ENCODE results near the gene MFF. TPM values are rescaled to one million over a fixed set of nuclear protein-coding genes. Genes with fewer than 3 reads are reported as not detected.

MFF gene
- total RNA-seq, 4 donors from 2014 or later = 15.1 to 99.1 (median 88.3) TPM

DNA sequence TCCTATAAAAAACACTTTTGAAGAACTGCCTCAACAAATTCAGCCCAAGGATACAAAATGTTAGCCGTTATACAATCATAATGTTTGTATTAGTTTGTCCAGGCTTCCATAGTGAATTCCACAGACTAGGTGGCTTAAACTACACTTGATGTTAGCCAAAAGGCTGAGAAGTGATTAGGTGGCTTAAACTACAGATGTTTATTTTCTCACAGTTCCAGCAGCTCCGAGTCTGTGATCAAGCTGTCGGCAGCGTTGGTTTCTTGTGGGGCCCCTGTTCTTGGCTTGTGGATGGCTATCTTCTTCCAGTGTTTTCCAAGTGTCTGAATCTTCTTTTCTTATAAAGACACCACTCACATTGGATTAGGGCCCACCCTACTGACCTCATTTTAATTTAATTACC is 31.5 kb upstream of the MFF start:
- H3K4me3 ChIP-seq = no peak overlapping the region
- no peaks in the 10 kb centered on the region for H3K27me3 ChIP-seq
- no peak for DNase-seq
- no peak for TF ChIP-seq POLR2A (IDR thresholded peaks at IDR 0.05)
- TF ChIP-seq, protein P1, sequence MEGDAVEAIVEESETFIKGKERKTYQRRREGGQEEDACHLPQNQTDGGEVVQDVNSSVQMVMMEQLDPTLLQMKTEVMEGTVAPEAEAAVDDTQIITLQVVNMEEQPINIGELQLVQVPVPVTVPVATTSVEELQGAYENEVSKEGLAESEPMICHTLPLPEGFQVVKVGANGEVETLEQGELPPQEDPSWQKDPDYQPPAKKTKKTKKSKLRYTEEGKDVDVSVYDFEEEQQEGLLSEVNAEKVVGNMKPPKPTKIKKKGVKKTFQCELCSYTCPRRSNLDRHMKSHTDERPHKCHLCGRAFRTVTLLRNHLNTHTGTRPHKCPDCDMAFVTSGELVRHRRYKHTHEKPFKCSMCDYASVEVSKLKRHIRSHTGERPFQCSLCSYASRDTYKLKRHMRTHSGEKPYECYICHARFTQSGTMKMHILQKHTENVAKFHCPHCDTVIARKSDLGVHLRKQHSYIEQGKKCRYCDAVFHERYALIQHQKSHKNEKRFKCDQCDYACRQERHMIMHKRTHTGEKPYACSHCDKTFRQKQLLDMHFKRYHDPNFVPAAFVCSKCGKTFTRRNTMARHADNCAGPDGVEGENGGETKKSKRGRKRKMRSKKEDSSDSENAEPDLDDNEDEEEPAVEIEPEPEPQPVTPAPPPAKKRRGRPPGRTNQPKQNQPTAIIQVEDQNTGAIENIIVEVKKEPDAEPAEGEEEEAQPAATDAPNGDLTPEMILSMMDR (IDR thresholded peaks at IDR 0.05) = no peak
- H3K4me1 ChIP-seq = no peaks in the 10 kb centered on the region
- no peaks in the 10 kb centered on the region for H3K9me3 ChIP-seq
- H3K27ac ChIP-seq = no peak overlapping the region
- intact Hi-C loops (cut with DNase I; ENCODE audit: low total_unique reads) = no loop called here
- H3K36me3 ChIP-seq = no peaks in the 10 kb centered on the region

GRCh38 chr2:227295806-227296205 is 29.2 kb upstream of the MFF start:
- Histone ChIP-seq H3K36me3 (no peaks in the 10 kb centered on the region), H3K4me1 (no peaks in the 10 kb centered on the region), H3K27me3 (no peaks in the 10 kb centered on the region), H3K9me3 (no peaks in the 10 kb centered on the region), H3K4me3 (no peak overlapping the region), H3K27ac (no peak overlapping the region)
- TF ChIP-seq, protein P1 (IDR thresholded peaks at IDR 0.05) = no peak
- TF ChIP-seq POLR2A (IDR thresholded peaks at IDR 0.05) = no peak
- no peak for DNase-seq
- intact Hi-C loops (cut with DNase I; ENCODE audit: low total_unique reads) = no loop called here

DNA sequence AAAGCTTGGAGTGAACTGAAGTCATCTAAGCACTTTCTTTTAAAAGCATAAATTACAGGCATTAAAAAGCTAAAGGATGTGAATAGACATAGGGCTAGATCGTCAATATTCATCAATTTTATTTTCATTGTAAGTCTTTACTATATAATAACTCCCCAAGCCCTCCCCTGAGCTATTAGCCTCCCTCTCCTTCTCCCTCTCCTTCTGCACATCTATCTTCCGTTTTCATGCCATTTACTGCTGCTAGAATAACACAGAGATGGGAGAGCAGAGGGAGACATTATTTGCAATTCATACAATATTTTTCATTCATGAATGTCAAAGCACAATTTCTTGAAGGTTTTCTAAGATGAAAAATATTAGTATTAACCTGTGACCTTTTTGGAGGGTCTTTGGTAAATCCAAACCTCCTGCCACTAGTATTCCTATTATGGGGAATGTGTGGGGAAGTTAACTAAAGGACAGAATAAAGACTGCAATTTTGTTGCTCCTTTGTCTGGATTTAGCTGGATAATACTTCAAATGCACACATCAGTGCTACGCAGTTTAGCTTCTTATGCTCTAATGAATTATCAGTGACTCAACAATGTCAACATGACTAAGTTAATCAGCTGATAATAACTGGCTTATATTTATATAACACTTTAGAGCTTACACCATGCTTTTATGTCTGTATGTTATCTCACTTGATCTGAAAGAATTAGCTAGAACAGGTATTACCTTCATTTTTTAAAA is 28.2 kb upstream of the MFF start:
- Histone ChIP-seq H3K9me3 (no peaks in the 10 kb centered on the region), H3K27ac (no peak overlapping the region), H3K4me1 (no peaks in the 10 kb centered on the region), H3K36me3 (no peaks in the 10 kb centered on the region), H3K27me3 (no peaks in the 10 kb centered on the region), H3K4me3 (no peak overlapping the region)
- intact Hi-C loops (cut with DNase I; ENCODE audit: low total_unique reads) = no loop called here
- DNase-seq = no peak
- TF ChIP-seq POLR2A (IDR thresholded peaks at IDR 0.05) = no peak
- TF ChIP-seq, protein P1 (IDR thresholded peaks at IDR 0.05) = no peak

DNA sequence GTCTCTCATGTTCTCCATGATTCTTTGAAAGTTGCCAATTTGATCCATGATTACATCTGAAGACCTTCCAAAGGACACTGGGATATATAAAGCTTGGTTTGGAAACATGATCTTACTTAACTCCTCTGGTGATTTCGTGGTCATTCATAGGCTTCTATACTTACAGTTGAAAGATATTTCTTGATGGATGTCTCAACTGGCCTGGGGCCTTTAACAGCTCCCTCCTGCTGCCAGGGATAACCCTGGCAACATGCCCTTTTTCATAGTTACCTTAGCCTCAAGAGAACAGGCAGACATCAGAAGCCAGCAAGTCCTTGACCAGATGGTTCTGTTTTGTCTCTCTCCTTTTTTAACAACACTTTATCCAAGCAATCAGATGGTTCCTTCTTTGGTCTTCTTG is 23.5 kb upstream of the MFF start:
- DNase-seq = no peak
- Histone ChIP-seq H3K9me3 (no peaks in the 10 kb centered on the region), H3K27ac (no peak overlapping the region), H3K27me3 (no peaks in the 10 kb centered on the region), H3K4me3 (no peak overlapping the region), H3K36me3 (no peaks in the 10 kb centered on the region), H3K4me1 (no peaks in the 10 kb centered on the region)
- TF ChIP-seq POLR2A (IDR thresholded peaks at IDR 0.05) = no peak
- TF ChIP-seq, protein P1 (IDR thresholded peaks at IDR 0.05) = no peak
- intact Hi-C loops (cut with DNase I; ENCODE audit: low total_unique reads) = no loop called here

DNA sequence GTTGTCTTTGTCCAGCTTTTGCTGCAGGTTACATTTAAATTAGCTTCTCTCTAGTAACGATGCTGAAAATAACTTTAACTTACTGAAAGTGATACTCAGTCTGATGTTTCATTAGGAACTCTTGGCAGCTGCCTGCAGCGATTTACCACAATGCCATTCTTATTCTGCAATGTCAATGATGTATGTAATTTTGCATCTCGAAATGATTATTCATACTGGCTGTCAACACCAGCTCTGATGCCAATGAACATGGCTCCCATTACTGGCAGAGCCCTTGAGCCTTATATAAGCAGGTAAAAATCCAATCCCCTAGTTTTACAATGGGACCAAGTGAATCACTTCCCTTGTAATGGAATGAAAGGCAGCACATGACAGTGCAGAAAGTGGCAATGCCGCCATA is 16.3 kb upstream of the MFF start:
- Histone ChIP-seq H3K27me3 (no peaks in the 10 kb centered on the region), H3K4me3 (no peak overlapping the region), H3K9me3 (no peaks in the 10 kb centered on the region), H3K36me3 (no peaks in the 10 kb centered on the region), H3K4me1 (no peaks in the 10 kb centered on the region), H3K27ac (no peak overlapping the region)
- intact Hi-C loops (cut with DNase I; ENCODE audit: low total_unique reads) = no loop called here
- TF ChIP-seq, protein P1 (IDR thresholded peaks at IDR 0.05) = no peak
- no peak for TF ChIP-seq POLR2A (IDR thresholded peaks at IDR 0.05)
- no peak for DNase-seq
